ENCODE results near the gene EPSTI1.
"Not testable (repeated sequence)": the region's sequence is repeated elsewhere in the genome, so short reads cannot be mapped to it uniquely, and the experiment has no call there.

The EPSTI1 gene, protein sequence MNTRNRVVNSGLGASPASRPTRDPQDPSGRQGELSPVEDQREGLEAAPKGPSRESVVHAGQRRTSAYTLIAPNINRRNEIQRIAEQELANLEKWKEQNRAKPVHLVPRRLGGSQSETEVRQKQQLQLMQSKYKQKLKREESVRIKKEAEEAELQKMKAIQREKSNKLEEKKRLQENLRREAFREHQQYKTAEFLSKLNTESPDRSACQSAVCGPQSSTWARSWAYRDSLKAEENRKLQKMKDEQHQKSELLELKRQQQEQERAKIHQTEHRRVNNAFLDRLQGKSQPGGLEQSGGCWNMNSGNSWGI

DNA sequence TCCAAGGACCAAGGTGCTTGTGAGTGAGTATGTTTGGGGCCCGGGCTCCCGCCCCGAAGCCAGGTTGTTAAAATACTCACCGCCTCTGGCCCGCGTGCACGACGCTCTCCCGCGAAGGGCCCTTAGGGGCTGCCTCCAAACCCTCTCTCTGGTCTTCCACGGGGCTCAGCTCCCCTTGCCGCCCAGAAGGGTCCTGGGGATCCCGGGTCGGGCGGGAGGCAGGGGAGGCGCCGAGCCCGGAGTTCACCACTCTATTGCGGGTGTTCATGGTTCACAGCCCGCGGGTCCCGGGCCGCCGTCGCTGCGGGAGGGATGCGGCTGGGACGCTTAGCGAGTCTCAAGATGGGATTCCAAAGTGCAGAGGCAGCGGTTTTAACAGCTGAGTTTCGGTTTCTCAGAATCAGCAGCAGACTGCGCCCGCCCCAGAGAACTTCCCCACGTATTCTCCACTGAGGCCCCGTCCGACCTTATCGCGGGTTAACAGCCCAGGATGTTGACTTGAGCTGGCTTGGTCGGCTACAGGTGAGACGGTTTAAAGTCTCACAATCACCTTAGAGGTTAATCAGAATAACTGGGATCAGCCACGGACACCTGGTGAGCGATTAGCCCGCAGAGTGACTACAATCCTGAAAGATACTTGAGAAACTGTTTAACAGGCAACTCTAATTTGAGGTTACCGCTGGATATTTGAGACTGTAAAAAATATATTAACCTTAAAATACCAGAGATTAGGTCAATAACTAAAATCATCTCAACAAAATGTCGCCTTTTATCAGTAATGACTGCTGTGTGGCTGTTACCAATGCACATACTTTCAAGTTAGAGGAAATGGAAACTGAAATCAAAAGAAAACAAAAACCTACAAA is at the start of gene EPSTI1:
EPSTI1 (minus strand) TSS at position 344 of the 866 bp plus-strand sequence; CDS start at position 268, 76 bp downstream.
- peak; percentile 60 for DNase-seq (ENCODE audit: low read depth)

DNA sequence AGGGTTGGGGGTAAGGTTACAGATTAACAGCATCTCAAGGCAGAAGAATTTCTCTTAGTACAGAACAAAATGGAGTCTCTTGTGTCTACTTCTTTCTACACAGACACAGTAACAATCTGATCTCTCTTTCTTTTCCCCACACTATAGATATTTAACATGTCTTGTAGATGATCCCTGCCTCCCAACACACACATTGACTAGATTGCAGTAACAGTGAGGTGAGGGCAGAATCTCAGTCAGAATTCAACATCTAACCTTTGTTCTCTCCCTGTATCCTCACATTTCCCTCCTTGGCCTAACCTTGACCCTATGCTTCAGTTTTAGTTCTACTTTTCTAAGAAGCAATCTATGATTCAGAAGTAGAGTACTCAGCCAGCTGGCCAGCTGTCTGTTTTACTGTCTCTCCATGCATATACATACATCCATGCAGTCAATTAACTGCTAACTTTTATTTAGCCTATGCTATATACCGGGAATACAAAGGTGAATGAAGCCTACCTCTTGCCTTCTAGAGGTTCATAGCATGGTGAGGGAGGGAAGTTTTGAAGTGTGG is 49.4 kb upstream of the EPSTI1 start:
- DNase-seq (ENCODE audit: low read depth) = no peak

DNA sequence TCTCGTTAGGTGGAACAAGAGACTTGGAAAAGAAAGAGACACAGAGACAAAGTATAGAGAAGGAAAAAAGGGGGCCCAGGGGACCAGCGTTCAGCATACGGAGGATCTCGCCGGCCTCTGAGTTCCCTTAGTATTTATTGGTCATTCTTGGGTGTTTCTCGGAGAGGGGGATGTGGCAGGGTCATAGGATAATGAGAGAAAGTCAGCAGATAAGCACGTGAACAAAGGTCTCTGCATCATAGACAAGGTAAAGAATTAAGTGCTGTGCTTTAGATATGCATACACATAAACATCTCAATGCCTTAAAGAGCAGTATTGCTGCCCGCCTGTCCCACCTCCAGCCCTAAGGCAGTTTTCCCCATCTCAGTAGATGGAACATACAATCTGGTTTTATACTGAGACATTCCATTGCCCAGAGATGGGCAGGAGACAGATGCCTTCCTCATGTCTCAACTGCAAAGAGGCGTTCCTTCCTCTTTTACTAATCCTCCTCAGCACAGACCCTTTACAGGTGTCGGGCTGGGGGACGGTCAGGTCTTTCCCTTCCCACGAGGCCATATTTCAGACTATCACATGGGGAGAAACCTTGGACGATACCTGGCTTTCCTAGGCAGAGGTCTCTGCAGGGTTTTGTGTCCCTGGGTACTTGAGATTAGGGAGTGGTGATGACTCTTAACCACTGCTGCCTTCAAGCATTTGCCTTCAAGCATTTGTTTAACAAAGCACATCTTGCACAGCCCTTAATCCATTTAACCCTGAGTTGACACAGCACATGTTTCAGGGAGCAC is 48.7 kb upstream of the EPSTI1 start:
- DNase-seq (ENCODE audit: low read depth) = not testable (repeated sequence)

DNA sequence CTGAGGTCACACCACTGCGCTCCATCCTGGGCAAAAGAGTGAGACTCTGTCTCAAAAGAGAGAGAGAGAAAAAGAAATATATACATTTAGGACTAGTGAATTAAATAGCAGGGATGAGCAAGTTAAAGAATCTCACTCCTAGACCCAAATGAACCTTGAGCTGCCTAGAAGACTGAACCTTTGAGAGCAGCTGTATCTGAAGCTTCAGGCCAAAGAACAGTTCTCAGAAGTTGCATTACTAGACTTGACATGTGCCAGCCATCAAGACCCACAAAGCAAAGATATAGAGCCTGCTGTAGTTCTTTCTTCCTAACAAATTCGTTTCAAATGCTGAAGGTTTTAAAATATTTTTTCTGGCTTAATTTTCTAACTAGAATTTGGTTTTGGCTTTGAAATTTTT is 47.9 kb upstream of the EPSTI1 start:
- DNase-seq (ENCODE audit: low read depth) = no peak

DNA sequence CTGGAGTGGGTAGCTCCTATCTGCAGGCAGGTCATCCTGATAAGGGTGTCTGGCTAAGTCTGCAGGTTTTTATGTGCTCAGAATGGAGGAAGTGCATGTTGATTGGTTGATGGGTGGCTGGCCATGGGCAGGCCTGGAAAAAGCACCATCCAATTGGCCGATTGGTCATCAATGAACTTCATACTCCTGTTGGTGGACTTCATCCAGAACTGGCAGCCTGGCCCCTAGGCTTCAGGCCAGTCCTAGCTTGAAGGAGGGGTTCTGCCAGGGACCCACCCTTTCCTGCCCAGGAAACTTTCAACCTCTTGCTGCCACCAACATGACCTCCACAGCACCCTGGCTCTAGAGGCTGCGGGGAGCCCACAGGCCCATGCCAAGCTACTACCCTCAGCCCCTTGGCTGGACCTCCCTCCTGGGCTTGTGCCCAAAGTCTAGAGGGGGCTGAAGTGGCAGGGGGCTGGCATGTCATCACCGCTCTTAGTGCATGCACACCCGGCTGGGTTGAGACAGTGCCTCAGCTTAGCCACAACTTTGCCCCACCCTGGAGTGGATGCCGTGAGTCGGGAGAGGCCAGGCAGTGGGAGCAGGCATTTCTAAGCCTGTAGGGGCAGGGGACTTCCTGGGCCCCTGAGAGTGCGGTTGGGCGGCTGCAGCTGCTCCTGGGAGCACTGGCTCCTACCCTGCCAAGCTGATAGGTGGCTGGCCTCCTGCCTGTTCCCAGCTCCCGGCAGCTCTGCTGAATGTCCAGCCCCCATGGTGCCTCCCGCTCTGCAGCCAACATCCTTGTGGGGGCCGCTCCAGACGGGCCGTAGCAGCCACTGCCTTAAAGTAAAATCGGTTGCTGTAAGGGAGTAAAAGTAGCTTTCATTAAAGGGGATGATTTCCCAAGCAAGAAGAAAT is 44.6 kb upstream of the EPSTI1 start:
- no peak for DNase-seq (ENCODE audit: low read depth)

DNA sequence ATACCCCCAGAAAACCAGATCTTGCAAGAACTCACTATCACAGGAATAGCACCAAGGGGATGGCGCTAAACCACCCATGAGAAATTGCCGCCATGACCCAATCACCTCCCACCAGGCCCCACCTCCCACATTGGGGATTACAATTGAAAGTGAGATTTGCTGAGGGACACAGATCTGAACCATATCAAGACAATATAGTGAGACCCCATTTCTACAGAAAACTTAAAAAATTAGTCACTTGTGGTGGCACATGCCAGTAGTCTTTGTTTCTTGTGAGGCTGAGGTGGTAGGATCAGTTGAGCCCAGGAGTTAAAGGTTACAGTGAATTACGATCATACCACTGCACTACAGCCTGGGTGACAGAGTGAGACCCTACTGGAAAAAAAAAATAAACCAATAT is 41.0 kb upstream of the EPSTI1 start:
- no peak for DNase-seq (ENCODE audit: low read depth)

DNA sequence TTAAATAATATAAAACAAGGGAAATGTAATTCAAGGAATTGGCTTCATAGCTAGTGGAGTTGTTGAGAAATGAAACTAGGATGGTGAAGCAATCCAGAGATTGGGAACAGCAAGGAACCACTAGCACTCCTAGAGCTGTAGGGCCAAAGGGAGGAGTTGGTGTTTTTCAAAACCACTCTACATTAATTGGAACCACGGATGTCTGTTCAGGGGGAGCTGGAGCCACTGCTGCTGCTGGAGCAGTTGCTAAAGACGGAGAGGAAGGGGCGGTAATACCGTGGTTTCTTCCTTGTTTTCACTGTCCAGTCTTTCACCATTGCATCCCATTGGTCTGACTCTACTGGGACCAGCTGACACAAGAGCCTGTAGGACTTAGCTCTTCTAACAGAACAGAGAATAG is 39.8 kb upstream of the EPSTI1 start:
- no peak for DNase-seq (ENCODE audit: low read depth)

DNA sequence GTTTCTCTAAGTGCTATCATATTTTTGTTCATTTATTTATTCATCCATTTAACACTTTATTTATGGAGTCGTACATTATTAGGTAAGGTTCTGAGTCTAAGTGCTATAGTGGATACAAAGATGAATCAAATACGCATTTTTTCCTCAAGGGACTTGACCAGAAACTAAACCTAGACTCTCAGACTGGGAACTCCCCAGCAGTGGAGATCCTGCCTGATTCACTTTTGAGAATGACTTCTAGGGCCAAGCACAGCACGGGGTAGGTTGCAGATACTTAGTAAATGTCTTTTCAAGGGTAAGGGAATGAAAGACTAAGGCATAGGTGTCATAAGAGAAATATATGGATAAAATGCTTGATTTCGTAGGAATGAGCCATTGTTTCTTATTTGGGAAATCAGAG is 38.5 kb upstream of the EPSTI1 start:
- DNase-seq (ENCODE audit: low read depth) = no peak

DNA sequence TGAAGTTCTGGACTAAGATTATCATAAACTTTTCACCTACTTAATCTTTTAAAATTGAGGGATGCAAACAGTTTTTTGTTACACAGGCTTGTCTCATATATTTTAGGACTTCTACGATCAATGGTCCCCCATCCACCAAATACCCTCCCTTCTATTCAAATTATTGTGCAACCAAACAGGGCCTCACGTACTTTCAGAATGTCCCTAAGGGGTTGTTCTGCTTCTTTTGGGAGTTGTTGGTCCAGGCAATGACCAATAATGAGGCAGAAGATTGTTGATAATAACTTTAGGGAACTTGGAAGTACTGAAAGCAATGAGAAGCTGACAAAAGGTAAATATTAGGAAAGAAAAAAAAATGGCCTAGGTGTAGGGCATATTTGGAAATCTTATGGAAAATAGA is 34.2 kb upstream of the EPSTI1 start:
- DNase-seq (ENCODE audit: low read depth) = no peak

DNA sequence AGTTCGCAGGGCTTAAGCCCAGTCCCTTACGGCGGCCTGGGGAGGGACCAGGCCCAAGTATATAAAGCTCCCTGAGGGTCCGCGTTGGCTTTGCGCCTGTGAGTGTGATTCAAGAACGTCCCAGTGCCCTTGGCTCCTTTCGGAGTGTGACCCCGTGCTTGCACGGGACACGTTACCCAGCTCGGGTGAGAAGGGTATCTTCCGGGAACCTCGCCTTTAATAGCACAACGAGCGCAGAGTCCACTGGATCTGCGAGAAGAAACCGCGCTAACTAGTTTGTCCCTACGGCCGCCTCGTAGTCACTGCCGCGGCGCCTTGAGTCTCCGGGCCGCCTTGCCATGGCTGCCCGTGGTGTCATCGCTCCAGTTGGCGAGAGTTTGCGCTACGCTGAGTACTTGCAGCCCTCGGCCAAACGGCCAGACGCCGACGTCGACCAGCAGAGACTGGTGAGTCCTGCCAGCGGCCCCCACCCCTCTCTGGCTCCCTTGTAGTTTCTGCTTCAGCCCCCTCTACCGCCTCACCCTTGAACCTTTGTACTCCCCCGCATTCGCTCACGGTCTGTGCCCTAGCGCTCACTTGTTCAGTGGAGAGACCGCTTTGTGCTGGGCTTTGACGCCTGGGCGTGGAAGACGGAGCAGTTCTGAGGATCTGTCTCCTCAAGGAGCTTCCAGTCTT is 31.4 kb upstream of the EPSTI1 start, which contains the start of gene DNAJC15:
DNAJC15 (plus strand) TSS at position 298 of the 675 bp plus-strand sequence; CDS start at position 339, 41 bp downstream.
- peak; percentile 71 for DNase-seq (ENCODE audit: low read depth)

DNA sequence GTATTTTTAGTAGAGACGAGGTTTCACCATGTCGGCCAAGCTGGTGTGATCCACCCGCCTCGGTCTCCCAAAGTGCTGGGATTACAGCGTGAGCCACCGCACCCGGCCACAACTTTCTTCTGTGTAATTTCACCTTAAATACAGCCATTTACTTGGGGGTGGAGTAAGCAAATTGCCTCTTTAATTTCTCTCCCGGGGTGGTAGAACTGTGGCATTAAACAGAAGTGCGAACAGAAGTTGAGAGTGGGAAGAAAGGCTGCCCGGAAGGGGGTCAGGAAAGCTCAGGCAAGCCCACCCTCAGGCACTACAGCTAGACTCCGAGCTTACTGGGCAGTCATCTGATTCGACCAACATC is 30.9 kb upstream of the EPSTI1 start:
- DNase-seq (ENCODE audit: low read depth) = no peak

DNA sequence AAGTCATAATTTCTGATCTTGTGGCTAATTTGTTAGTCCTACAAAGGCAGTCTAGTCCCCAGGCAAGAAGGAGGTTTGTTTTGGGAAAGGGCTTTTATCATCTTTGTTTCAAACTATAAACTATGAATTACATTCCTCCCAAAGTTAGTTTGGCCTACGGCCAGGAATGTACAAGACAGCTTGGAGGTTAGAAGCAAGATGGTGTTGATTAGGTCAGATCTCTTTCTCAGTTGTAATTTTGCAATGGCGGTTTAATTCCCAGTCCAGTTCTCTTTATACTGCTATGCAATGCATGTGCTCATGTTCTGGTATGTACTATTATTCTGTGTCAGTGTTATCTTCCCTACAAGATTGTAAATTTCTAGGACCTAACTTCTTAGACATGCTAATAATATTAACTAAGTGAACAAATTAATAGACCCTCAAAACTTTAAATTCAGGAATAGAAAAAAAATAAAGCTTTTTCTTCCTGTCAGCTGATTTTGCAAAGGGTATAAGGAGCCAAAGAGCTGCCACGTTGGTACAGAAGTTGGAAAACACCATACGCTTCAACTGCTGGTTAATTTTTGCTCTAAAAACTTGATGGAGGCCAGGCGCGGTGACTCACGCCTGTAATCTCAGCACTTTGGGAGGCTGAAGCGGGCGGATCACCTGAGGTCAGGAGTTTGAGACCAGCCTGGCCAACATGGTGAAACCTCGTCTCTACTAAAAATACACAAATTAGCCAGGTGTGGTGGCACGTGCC is 30.1 kb upstream of the EPSTI1 start:
- no peak for DNase-seq (ENCODE audit: low read depth)

DNA sequence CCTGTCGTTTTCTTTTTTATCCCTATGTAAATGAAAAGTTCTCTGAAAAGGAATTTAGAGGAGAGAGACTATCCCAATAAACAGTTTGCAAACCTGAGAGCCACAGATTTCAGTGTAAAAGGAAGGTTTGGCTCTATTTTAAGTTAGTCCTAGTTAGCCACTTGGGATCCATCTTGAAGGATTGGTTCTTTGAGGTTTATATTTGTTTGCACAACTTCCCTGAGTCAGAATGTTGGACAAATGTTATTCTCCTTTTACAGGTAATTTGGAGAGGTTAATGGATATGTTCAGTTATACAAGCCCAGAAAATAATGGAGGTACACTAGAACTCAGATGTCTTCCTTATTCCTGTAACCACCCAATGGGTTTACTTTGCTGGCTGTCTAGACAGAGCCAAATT is 28.8 kb upstream of the EPSTI1 start:
- no peak for DNase-seq (ENCODE audit: low read depth)

DNA sequence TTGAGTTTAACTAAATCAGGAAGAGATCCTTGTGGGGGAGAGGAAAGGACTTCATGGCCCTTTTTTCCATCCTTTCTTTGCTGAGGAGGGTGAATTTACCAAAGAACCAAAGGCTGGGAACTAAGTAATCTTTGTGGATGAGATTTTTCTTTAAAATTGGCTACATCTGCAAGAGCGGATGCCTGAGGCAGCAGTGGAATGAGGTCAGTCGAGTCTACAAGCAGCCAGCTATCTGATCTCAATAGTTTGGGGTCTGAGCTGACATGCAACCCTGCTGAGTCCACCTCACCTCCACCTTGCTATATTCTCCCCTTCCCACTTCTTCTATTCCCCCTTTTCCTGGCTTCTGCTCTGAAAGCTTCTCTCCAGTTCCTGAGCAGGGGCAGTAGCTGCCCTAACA is 27.8 kb upstream of the EPSTI1 start:
- DNase-seq (ENCODE audit: low read depth) = no peak

DNA sequence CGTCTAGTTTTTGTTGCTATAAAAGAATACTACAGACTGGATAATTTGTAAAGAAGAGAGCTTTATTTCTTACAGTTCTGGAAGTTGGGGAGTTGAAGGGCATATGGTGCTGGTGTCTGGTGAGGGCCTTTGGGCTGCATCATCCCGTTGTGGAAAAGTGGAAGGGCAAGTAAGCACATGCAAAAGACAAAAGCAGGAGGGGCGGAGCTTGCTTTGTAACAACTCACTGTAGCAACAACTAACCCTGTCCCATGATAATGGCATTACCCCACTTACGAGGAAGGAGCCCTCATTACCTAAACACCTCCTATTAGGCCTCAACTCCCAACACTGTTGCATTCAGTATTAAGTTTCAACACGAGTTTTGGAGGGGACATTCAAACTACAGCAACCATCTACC is 24.2 kb upstream of the EPSTI1 start:
- DNase-seq (ENCODE audit: low read depth) = no peak

DNA sequence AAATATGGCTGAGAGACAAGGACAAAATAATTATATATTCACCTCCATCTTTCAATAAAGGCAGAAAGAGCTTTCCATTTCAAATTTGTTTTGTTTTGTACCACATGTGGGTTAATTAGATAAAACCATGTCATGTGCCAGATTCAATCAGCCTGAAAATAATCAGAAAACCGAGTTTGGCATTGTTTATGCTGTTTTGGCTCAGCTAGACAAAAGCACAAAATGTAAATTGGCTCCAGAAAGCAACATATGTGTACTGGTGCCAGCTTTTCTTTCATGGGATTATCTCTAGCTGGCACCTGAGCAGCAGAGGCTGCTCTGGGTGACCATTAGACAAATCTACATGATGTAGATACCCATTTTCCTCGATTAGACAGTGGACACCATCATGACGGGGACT is 22.1 kb upstream of the EPSTI1 start:
- no peak for DNase-seq (ENCODE audit: low read depth)

DNA sequence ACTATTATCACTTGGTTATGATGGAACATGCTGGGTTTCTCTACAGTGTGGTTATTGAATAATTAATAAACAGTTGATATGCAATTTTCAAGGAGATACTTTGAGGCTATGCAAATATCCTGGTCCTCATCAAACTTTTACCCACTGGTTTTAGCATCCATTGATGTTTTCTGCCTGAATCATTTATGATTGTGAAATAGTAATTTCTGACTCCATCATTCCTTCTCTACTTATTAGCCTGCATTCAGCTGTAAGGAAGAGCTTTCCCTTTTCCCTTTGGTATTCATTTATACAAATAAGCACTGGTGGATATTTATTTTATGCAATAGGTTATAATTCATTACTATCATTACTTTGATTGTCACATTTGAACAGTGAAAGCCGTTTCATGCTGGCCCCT is 17.5 kb upstream of the EPSTI1 start:
- no peak for DNase-seq (ENCODE audit: low read depth)

DNA sequence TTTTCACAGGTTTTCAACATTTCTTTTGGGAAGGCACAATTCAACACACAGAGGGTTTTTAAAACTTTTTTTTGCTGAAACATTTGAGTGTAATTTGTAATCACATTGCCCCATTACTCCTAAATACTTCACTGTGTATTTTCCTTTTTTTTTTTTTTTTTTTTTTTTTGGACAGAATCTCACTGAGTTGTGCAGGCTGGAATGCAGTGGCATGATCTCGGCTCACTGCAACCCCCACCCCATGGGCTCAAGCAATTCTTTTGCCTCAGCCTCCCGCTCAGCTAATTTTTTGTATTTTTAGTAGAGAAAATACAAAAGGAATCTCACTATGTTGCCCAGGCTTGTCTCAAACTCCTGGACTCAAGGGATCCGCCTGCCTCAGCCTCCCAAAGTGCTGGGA is 16.6 kb upstream of the EPSTI1 start:
- no peak for DNase-seq (ENCODE audit: low read depth)

DNA sequence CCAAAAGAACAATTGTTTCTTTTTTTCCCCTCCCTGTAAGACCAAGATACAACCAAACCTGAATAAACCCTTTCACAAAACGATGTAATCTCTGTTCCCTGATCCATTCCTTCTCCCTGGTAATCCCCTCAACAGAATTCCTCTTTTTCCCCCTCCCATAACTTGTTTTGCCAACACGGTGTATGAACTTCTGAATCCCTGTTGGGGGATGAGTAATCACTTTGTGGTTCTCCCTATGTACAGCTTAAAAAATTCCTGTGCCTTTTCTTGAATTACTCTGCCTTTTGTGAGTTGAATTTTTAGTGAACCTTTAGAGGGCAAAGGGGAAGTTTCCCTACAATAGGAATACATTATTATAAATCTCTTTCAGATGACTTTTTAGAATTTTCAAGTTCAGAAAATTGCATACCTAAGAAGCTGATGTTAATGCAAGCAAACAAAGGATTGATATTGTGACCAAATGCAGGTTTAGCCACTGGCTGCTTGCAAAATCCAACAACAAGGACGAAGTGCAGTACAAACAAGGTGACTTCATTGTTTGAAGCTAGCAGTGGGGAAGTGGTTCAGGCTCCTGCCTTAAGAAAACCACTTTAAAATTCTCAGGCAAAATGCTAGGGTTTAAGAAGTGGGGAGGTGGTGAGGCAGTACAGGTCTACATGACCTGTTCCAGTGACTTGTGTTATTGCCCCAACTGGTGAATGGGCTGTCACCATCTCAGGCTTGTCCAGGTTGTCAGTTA is 15.0 kb upstream of the EPSTI1 start:
- no peak for DNase-seq (ENCODE audit: low read depth)
